NCI-H345 (cell line): ENCODE results near the gene NTM.
"Not testable (repeated sequence)": the region's sequence is repeated elsewhere in the genome, so short reads cannot be mapped to it uniquely, and the experiment has no call there.

Experiments
- DNase-seq: peaks from one replicate; lab custom pipeline; 2025; lab: John Stamatoyannopoulos, UW

Gene NTM

DNA sequence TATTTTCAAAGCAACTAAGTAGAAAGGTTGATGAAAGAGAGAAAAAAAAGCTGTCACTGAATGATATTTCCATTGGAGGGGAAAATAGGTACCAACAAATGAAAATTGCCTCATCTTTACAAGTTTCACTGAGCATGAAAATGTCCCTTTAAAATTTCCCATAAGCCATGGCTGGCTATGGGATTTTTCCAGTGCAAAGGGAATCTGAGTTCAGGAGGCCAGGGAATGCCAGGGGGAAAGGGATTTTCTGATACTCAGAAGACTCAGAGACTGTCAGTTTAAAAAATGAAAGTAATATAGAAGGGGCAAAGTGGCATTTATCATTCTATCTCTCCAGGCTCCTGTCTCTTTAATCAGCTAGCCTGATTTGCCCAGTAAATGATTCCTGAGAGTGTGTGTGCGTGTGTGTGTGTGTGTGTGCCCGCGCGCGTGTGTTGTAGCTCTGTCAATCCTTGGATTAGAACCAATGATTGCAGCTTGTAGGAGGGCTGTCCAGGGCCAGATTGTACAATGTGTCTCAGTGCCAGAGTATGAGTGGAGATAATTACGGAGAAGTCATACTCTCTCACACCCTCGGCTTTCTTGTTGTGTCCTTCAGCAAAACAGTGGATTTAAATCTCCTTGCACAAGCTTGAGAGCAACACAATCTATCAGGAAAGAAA is at the start of gene NTM:
Gene NTM (plus strand): TSS at position 526 of the 662 bp plus-strand sequence.
- DNase-seq: no peak

DNA sequence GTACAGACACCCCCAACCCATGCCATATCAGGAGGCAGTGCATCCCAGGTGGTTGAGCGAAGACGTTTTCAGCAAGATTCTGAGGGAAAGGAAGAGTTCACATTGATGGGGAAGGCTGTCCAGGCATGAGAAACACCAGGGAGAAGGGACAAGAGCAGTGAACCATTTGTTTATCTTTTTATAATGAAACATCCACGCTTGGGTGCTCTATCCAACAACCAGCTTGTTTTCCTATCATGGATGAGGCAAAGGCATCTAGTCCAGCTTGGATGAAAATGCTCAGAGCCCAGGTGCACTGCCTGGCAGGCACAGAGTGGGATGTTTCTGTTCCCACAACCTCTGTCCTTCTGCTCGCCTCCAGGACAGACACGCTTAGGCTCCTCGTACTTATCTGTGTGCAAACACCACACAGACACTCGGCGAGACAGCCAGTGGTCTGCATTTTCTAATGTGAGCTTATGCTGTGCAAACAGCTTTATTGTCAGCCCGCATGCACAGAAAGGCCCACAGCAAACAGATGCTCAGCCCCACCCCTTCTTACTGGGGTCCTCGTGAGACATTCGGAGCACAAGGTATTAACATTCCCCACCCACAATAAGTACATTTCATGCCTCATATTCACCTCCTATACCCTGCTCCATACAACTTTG is 45.4 kb upstream of the NTM start:
- DNase-seq: no peak

DNA sequence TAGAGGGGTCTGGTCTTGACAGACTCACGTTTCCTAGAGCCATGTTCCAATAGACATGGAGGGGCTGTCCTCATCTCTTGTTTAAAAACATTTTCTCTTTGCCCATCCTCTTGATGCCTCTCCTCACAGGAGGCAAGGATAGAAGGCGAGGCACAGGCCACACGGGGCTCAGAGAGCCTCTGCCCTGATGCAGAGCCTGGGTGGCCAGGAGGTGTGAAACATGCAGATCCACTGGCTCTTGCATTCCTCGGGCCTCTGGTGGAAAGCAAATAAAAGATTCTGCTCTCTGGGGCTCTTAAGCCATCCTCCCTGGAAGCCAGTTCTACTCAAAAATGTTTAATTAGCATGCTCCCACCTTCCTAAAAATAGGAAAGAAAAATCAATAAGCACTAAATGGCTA is 43.6 kb upstream of the NTM start:
- DNase-seq: no peak

DNA sequence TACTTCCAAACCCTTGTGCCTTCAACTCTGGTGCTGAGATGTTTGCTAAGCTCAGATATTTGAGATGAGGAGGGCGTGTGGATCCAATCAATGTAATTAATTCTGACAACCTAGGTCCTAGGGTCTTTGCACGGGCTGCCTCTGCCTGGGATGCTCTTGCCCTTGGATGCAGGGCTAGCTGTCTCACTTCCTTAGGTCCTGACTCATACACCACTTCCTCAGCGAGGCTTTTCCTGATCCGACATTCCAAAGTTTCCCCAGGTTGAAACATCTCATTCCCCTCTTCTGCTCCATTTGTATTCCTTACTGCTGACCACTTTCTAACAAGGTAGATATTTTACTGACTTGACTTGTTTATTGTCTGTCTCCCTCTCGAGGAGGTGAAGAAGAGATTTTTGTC is 43.0 kb upstream of the NTM start:
- no peak for DNase-seq

DNA sequence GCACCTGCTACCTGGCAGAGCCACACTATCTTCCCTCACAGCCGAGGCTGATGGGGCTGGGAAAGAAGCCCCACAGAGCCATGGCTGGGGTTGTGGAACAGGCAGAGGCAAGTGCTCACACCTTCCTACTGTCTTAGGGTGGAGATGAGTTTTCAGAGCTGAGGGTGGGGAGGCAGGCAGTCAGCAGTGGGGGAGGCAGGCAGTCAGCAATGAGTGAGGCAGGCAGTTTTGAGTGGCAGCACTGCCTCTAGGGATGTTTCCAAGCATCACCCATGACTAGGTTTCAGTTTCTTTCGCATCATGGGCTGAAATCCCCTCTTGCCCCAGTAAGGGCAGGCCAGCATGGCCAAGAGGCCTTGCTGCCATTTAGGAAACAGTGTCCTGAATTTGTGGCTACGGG is 41.6 kb upstream of the NTM start:
- no peak for DNase-seq

DNA sequence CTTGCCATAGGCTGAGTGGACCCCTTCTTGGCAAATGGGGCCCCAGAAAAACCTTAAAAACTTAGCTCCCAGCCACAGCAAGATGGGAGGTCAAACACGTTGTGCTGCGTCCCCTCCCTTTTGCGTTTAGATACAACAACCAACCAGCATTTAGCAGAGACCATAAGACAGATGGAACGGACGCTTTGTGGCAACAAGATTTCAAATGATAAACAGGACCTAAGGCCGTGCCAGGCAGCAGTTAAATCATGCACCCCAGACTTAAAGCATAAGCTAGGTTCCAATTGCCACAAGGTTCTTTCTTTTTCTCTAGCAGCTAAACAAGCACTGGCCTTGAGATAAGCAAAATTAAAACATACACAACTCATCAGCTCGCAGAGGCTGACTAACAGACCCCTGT is 39.4 kb upstream of the NTM start:
- no peak for DNase-seq

DNA sequence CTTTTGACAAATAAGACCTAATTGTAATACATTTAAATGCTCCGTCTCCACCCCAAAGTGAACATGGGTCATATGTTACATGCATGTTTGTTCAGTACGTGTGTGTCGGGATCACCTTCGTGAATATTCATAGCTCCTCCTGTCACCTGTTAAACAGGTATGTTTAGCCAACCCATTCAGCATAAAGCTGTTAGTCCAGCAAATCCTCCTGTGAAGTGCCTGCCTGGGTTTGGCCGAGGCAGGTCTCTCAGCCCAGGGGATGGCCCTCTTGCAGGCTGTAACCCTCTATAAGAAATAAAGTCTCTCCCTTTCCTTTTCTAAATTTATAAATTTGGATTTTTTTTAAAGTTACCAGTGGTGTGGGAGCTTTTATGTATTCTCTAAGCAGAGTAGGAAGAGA is 38.9 kb upstream of the NTM start:
- no peak for DNase-seq

DNA sequence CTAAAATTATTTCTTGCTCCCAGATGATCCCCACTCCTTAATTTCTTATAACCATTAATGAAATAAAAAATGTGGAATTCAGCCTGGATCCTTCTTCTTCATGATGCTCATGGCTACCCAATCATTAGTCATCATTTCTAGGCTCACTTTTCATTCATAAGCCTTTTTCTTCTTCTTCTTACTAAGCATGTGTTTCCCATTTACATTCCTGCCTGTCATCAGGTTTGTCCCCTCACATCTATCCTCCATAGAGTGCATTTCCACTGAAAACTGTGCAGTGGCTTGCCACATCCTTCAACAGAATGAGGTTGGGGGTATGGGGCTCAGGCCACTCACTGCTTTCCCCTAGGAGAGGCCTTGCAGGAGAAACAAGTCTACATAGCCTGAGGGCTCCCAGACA is 35.8 kb upstream of the NTM start:
- DNase-seq: no peak

DNA sequence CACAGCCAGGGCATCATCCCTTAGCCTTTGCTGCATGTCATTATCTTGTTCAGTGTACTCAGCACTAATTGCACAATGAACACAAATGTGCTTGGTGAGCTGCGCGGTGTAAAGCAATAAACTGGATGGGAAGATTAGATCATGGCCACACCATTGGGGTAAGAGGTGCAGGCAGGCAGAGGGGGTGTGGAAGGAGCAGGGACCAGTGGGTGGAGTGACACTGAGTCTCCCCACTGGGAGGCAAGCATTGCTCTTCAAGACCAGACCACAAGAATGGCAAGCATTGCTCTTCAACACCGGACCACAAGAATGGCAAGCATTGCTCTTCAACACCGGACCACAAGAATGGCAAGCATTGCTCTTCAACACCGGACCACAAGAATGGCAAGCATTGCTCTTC is 28.5 kb upstream of the NTM start:
- DNase-seq: not testable (repeated sequence)

DNA sequence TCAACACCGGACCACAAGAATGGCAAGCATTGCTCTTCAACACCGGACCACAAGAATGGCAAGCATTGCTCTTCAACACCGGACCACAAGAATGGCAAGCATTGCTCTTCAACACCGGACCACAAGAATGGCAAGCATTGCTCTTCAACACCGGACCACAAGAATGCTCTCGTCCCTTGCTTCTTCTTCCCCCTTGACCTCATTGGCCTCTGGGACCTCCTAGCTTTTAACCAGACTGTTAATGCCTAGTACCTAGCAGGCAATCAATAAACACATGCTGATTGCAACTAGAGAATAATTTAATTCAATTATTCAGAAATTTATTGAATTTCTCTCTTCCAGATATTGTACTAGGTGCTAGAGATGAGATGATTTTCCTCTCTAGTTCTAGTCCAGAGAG is 28.0 kb upstream of the NTM start:
- DNase-seq: not testable (repeated sequence)

DNA sequence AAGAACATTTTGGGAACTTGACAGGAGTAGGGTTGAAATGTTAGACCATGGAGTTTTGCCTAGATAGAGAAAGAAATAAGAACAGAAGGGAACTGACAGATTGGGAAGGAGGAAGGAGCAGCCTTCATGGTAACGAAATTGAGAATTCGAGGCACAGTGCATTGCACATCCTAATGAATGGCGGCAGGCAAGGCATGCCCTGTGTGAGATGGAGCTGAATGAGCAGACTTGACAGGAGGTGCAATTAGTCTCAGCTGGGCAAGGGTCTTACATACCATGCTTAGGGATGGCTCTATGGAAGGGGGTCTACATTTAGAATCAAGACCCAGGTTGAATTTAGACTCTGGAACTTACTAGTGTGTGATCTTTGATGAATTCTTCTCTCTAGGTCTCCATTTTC is 25.0 kb upstream of the NTM start:
- DNase-seq: no peak

DNA sequence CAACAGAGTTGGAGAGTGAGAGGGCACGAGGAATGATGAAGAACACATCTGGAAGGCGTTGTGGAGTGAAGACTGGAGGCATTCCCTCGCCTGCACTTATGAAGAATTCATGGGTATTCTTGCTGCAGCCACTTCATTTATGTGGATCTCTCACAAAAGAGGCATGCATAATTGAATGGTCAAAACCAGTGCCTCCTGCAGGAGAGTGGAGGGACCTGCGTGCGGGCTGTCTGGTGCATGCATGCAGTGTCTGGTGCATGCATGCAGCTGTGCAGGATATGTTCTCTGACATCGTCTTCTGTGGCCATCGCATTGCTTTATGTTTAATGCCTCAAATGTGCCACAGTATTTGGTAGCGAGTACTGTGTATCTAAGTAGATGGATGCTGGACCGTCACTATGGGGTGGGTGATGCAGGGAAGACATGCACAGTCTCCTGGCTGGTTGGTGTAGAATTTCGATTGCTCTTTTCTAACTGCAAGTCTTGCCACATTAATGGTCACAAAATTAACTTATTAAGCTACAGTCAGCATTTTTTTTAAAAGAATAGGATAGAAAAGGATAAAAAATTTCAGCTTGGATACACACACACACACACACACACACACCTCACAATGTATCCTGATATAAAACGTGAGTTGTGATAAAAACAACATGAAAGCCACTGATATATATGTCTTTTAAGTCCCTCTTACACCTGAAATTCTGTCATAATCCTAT is 20.9 kb upstream of the NTM start:
- DNase-seq: no peak

DNA sequence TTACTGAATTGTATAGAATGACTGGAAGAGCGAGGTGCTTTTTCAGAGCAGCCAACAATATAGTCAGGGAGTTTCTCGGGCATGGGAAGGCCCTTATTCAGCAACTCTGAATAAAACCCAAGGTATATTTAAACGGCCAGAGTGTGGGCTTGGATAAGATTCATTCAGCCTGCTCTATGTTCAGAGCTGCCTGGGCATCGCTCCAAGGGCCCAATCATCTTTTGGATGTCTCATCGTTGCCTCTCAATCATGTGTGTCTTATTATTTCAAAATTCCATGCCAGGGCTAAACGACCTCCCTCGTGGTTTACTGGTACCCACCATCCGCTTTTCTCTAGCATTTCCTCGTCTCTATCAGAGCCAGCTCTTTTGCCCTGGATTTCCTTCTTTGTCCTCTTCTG is 19.5 kb upstream of the NTM start:
- no peak for DNase-seq

DNA sequence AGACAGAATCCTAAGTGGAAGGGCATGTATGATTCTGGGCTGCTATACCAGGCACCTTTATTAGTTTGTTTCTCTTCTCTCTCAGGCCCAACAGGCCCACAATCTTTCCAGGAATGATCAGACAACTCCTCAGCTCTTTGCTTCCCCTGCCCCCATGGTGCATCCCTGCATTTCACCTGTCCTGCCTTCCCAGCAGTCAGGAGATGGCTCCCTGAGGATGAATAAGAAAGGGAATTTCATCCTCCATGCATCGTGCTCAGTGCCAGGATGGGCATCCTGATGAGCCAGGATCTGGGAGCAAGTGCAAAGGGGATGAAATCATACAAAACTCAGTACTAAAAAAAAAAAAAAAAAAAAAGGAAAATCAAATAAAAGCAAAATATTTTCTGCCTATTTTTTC is 18.6 kb upstream of the NTM start:
- DNase-seq: no peak

DNA sequence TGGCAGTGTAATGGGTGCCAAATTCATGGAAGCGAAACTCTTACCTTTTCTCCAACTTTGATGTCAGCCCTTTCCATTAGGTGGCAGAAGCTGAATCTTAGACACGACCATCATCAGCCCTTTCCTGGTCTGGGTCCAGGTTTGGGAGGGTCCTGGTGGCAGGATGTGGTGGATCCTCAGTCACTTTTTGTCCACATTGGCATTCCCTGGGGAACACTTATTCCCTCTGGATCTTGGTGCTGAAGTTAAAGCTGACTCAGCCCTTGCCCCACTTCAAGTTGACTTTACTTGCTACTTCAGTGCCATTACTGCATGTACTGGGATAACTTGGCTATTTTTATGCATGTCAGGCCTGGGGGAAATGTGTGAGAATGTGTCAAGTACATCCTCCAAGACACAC is 16.6 kb upstream of the NTM start:
- DNase-seq: no peak

DNA sequence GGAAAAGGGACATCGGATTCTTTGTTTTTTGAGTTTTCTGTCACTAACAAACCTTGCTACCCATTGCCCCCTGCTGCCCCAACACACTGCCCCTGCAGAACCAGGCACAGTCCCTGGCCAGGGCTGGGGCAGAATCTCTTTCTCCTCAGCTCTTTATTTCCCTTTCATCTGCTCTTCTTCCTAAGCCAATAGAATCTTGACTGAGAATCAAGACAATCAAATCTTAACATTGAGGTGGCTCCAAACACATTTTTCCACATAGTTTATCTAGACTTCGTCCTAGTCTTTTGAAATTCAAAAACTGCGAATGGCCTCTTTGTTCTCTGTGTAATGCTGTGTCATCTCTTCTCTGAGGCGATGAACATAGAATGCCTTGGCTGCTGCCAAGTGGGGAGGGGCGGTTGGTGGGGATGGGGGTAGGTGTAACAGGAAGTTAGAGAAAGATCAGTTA is 16.1 kb upstream of the NTM start:
- no peak for DNase-seq

DNA sequence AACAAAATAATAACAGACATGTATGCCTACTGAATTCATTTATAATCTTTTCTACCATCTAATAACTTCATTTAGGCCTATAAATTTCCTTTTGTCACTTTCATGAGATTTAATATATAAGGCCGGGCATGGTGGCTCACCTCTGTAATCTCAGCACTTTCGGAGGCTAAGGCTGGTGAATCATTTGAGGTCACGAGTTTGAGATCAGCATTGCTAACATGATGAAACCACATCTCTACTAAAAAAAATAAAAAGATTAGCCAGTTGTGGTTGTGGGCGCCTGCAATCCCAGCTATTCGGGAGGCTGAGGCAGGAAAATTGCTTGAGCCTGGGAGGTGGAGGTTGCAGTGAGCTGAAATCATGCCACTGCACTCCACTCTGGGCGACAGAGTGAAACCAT is 14.2 kb upstream of the NTM start:
- no peak for DNase-seq

DNA sequence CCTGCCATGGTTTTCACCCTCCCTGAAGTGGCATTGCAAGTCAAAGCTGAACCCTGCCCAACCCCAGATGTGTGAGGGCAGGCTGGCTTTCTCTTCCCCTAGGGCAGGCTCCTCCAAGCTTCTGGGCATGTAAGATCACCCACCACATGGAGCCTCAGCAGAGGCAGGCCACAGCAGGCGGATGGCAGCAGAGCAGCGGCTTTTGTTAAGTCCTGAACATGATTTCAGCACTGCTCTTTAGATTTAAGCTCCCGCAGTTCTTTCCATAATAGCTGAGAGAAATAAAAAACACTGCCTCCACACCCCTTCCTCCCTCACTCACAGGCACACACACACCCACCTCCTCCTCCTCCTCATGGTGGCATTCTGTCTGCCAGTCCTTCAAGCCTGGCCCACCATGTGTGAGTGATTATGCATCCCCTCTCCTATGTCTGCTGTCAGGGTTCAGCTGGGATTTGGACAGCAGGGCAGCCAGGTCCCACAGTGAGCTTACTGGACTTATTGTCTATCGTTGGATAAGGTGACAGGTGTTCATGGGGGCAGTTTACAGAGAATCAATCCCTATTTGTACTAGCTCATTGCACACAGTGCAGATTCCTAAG is 5.0 kb upstream of the NTM start:
- DNase-seq: no peak

DNA sequence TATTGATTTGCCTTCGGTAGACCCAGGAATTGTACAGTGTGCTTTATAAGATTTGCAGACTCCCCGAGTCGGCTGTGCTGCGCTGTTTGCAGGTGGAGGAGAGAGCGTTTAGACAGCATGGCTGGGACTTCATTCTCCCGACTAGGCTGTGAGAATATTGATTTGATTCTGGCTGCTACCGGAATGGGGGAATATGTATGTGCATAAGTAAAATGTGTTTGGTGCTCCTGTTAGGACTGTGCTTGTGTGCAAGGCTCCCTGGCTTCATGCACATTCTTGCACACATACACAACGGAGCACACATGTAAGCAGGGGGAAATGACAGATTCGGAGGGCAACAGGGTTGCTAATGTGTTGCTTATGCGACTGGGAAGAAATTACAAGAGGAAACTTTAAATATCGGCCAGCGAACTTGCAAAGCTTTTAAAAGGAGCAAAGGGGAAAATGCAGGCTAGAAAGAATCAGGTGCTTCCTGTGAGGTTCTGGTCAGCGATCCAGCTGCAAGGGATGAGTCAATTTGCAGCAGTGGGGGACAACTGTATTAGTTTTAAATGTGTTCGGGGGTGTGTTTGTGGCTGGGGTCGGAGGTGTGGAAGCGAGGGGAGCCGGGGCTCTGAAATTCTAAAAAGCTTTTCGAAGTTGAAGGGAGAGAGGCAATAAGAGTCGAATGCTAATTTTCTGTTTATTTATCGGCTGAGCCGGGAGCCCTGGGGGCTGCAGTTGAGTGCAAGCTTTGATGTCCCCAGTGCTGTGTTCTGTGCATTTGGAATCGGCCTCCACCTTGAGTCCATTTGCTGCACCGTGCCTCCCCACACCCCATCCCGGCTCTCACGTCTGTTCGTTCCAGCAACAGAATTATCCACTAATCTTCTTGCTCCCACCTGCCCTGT is 731 bp downstream of the NTM start:
- DNase-seq: no peak

DNA sequence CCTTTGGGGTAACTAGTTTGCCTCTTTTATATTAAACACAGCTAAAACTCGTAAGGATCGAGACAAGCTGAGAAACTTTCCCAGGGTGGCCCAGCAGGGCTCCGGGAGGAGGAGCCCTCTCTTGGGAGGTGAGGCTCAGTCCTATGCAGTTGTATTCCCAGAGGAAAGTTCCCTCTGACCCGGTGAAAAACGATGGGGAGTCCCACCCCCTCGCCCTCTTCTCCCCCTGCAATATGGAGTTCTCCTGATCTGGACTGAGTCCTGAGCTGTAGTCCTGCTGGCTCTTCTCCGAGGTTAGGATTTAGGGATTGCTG is 1.3 kb downstream of the NTM start:
- DNase-seq: no peak

DNA sequence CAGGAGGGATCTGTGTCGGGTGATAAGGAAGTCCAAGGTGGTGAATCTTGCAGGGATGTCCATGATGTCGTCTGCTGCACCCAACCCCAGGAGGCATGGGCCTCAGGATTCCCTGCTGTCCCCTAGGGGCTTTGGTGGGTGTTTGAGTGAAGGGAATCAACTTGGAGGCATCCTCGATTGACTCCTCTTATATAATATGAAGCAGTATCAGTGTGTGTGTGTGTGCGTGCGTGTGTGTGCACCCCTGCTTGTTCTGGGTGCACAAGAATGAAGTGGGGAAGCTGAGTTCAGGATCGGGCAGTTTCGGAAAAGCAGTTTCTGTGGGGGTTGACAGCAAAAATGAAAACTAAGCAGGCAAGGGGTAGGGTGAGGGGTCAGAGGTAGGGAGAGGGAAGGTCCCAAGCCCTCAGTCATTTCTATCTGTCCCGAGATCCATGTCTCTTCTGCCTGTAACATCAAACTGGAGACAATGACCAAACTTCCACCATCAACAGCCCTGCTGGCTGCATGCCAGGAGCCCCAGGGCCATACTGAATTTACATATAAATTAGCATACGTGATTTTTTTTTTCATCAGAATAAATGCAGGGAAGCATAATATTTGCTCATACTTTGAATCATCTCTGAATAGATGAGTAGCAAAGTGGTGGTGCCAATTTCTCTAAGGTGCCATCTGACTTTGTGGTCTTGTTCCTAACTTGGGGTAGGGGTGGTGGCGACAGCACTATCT is 2.0 kb downstream of the NTM start:
- no peak for DNase-seq
